ENCODE data around the gene CEP250.

The CEP250 gene

GRCh38 chr20:35506872-35507638, 51.7 kb downstream of the CEP250 start:
- Mint-ChIP-seq H3K27me3 (ENCODE audit: low read depth) (no peaks in the 10 kb centered on the region), H3K27ac (no peak overlapping the region), H3K9me3 (no peaks in the 10 kb centered on the region), H3K4me1 (peaks cover 29% of the 10 kb centered on the region), H3K36me3 (ENCODE audit: low read depth) (peaks cover 62% of the 10 kb centered on the region), H3K4me3 (no peak overlapping the region)
- TF ChIP-seq CTCF (IDR thresholded peaks at IDR 0.05; ENCODE audit: unreplicated experiment in 3 of 3) = no peak

GRCh38 chr20:35508493-35509218, 53.3 kb downstream of the CEP250 start:
- no peak overlapping the region for H3K4me3 Mint-ChIP-seq
- H3K9me3 Mint-ChIP-seq = no peaks in the 10 kb centered on the region
- H3K27ac Mint-ChIP-seq = no peak overlapping the region
- H3K36me3 Mint-ChIP-seq (ENCODE audit: low read depth) = peaks cover 50% of the 10 kb centered on the region
- no peak for TF ChIP-seq CTCF (IDR thresholded peaks at IDR 0.05; ENCODE audit: unreplicated experiment in 3 of 3)
- peaks cover 13% of the 10 kb centered on the region for H3K4me1 Mint-ChIP-seq
- H3K27me3 Mint-ChIP-seq (ENCODE audit: low read depth) = no peaks in the 10 kb centered on the region

- H3K27me3 Mint-ChIP-seq (ENCODE audit: low read depth) = no peaks in the 10 kb centered on the region
- H3K27ac Mint-ChIP-seq = no peak overlapping the region
- H3K9me3 Mint-ChIP-seq = no peaks in the 10 kb centered on the region
- H3K4me1 Mint-ChIP-seq = no peaks in the 10 kb centered on the region
- no peak overlapping the region for H3K4me3 Mint-ChIP-seq
- peaks cover 40% of the 10 kb centered on the region for H3K36me3 Mint-ChIP-seq (ENCODE audit: low read depth)
- TF ChIP-seq CTCF (IDR thresholded peaks at IDR 0.05; ENCODE audit: unreplicated experiment in 3 of 3) = no peak
Measured at GRCh38 chr20:35510951-35511735, 55.7 kb downstream of the CEP250 start.

- no peaks in the 10 kb centered on the region for H3K9me3 Mint-ChIP-seq
- H3K4me1 Mint-ChIP-seq = no peaks in the 10 kb centered on the region
- H3K27ac Mint-ChIP-seq = no peak overlapping the region
- H3K36me3 Mint-ChIP-seq (ENCODE audit: low read depth) = peaks cover 39% of the 10 kb centered on the region
- H3K27me3 Mint-ChIP-seq (ENCODE audit: low read depth) = no peaks in the 10 kb centered on the region
- H3K4me3 Mint-ChIP-seq = no peak overlapping the region
- TF ChIP-seq CTCF (IDR thresholded peaks at IDR 0.05; ENCODE audit: unreplicated experiment in 3 of 3) = peak; percentile 55 to 57 (median 57)
Measured at GRCh38 chr20:35511814-35512420, 56.5 kb downstream of the CEP250 start.

GRCh38 chr20:35514371-35514932, 59.1 kb downstream of the CEP250 start:
- no peak overlapping the region for H3K27ac Mint-ChIP-seq
- no peaks in the 10 kb centered on the region for H3K27me3 Mint-ChIP-seq (ENCODE audit: low read depth)
- H3K9me3 Mint-ChIP-seq = no peaks in the 10 kb centered on the region
- H3K4me1 Mint-ChIP-seq = no peaks in the 10 kb centered on the region
- no peak overlapping the region for H3K4me3 Mint-ChIP-seq
- TF ChIP-seq CTCF (IDR thresholded peaks at IDR 0.05; ENCODE audit: unreplicated experiment in 3 of 3) = no peak
- H3K36me3 Mint-ChIP-seq (ENCODE audit: low read depth) = peaks cover 21% of the 10 kb centered on the region

Data from nephron (organoid).